ENCODE results near the gene LSAMP.

LSAMP gene

GRCh38 chr3:116285781-116286421 is 159.4 kb downstream of the LSAMP start:
- no peak for DNase-seq

GRCh38 chr3:116281313-116282143 is 163.8 kb downstream of the LSAMP start:
- DNase-seq: no peak

- DNase-seq: no peak
Observed at GRCh38 chr3:116280130-116280740, 165.1 kb downstream of the LSAMP start.

GRCh38 chr3:116276675-116277074 is 168.6 kb downstream of the LSAMP start:
- no peak for DNase-seq

GRCh38 chr3:116270056-116270455 is 175.2 kb downstream of the LSAMP start:
- DNase-seq: no peak

GRCh38 chr3:116267116-116267515 is 178.2 kb downstream of the LSAMP start:
- no peak for DNase-seq

- no peak for DNase-seq
Observed at GRCh38 chr3:116265976-116266584, 179.2 kb downstream of the LSAMP start.

GRCh38 chr3:116265320-116265695 is 180.0 kb downstream of the LSAMP start:
- DNase-seq: no peak

- no peak for DNase-seq
Observed at GRCh38 chr3:116264546-116265319, 180.6 kb downstream of the LSAMP start.

GRCh38 chr3:116263842-116264545 is 181.3 kb downstream of the LSAMP start:
- DNase-seq: no peak

GRCh38 chr3:116260491-116260890 is 184.8 kb downstream of the LSAMP start:
- no peak for DNase-seq

- no peak for DNase-seq
Observed at GRCh38 chr3:116259984-116260383, 185.3 kb downstream of the LSAMP start.

- no peak for DNase-seq
Observed at GRCh38 chr3:116256843-116257485, 188.3 kb downstream of the LSAMP start.

- DNase-seq: no peak
Observed at GRCh38 chr3:116254541-116254940, 190.7 kb downstream of the LSAMP start.

- DNase-seq: no peak
Observed at GRCh38 chr3:116253511-116253910, 191.8 kb downstream of the LSAMP start.

GRCh38 chr3:116247605-116248004 is 197.7 kb downstream of the LSAMP start:
- no peak for DNase-seq

GRCh38 chr3:116246406-116246980 is 198.8 kb downstream of the LSAMP start:
- DNase-seq: no peak

- DNase-seq: no peak
Observed at GRCh38 chr3:116242825-116243224, 202.5 kb downstream of the LSAMP start.

GRCh38 chr3:116241677-116242076 is 203.6 kb downstream of the LSAMP start:
- DNase-seq: no peak

GRCh38 chr3:116240261-116240660 is 205.0 kb downstream of the LSAMP start:
- DNase-seq: no peak
